Trophoblast cell (in vitro differentiated cells and primary cell): Measurements from ENCODE around the gene IDH3A.

Experiments
- DNase-seq, 2 donors: peaks; one replicate each; pipeline ENCODE4 v3.0.0-alpha.2; 2016
- H2AFZ ChIP-seq: 2 replicates; pipeline ENCODE4 v1.6.1; 2013; ENCODE audit warnings: low read length, moderate library complexity, mild to moderate bottlenecking; ENCODE audit not compliant: insufficient read depth, poor library complexity
- H2AK5ac ChIP-seq: 2 replicates; pipeline ENCODE4 v1.6.1; 2013; ENCODE audit warnings: mild to moderate bottlenecking, low read length
- H2BK120ac ChIP-seq: 2 replicates; pipeline ENCODE4 v1.6.1; 2013; ENCODE audit warnings: low read length, mild to moderate bottlenecking, moderate library complexity; ENCODE audit not compliant: insufficient read depth, poor library complexity
- H2BK12ac ChIP-seq: 2 replicates; pipeline ENCODE4 v1.6.1; 2013; ENCODE audit warnings: mild to moderate bottlenecking, low read length, moderate library complexity
- H2BK5ac ChIP-seq: 2 replicates; pipeline ENCODE4 v1.6.1; 2013; ENCODE audit warnings: low read length, low read depth, moderate library complexity, mild to moderate bottlenecking; ENCODE audit not compliant: poor library complexity
- H3K14ac ChIP-seq: 2 replicates; pipeline ENCODE4 v1.6.1; 2013; ENCODE audit warnings: mild to moderate bottlenecking, low read length
- H3K18ac ChIP-seq: 2 replicates; pipeline ENCODE4 v1.6.1; 2013; ENCODE audit warnings: mild to moderate bottlenecking, low read length
- H3K23ac ChIP-seq: 2 replicates; pipeline ENCODE4 v1.6.1; 2013; ENCODE audit warnings: low read length
- H3K27ac ChIP-seq: 2 replicates; pipeline ENCODE4 v1.5.1; 2013; ENCODE audit warnings: low read depth, mild to moderate bottlenecking, inconsistent platforms, low read length, moderate library complexity
- H3K27me3 ChIP-seq: 2 replicates; pipeline ENCODE4 v1.6.1; 2013; ENCODE audit warnings: inconsistent platforms, mild to moderate bottlenecking, low read length, moderate library complexity; ENCODE audit not compliant: insufficient read depth
- H3K36me3 ChIP-seq, 2 experiments: 1 replicate in 1 of 2; 2 replicates in 1 of 2; pipeline ENCODE4 v1.6.1; 2013; ENCODE audit warnings: low read length in 2 of 2, mild to moderate bottlenecking in 2 of 2, moderate library complexity in 1 of 2; ENCODE audit not compliant: insufficient read depth in 2 of 2, control insufficient read depth in 1 of 2
- H3K4ac ChIP-seq: 2 replicates; pipeline ENCODE4 v1.6.1; 2013; ENCODE audit warnings: low read depth, mild to moderate bottlenecking, low read length, moderate library complexity
- H3K4me1 ChIP-seq, 2 experiments: 1 replicate in 1 of 2; 2 replicates in 1 of 2; pipeline ENCODE4 v1.6.1; 2013; ENCODE audit warnings: low read length in 2 of 2, mild to moderate bottlenecking in 2 of 2, moderate library complexity in 1 of 2; ENCODE audit not compliant: insufficient read depth in 2 of 2, control insufficient read depth in 1 of 2
- H3K4me2 ChIP-seq: 2 replicates; pipeline ENCODE4 v1.6.1; 2013; ENCODE audit warnings: inconsistent platforms, mild to moderate bottlenecking, low read length, moderate library complexity
- H3K4me3 ChIP-seq: 2 replicates; pipeline ENCODE4 v1.5.1; 2013; ENCODE audit warnings: mild to moderate bottlenecking, low read depth, low read length, inconsistent platforms
- H3K79me1 ChIP-seq: one replicate; pipeline ENCODE4 v1.6.1; 2013; ENCODE audit warnings: low read length
- H3K79me2 ChIP-seq: 2 replicates; pipeline ENCODE4 v1.6.1; 2013; ENCODE audit warnings: low read length, mild to moderate bottlenecking; ENCODE audit not compliant: control insufficient read depth, insufficient read depth, poor library complexity
- H3K9ac ChIP-seq: 2 replicates; pipeline ENCODE4 v1.6.1; 2013; ENCODE audit warnings: mild to moderate bottlenecking, low read length
- H3K9me3 ChIP-seq: 2 replicates; pipeline ENCODE4 v1.6.1; 2013; ENCODE audit warnings: low read depth, mild to moderate bottlenecking, control low read depth, inconsistent platforms, low read length; ENCODE audit not compliant: insufficient read depth
- H4K12ac ChIP-seq: 2 replicates; pipeline ENCODE4 v1.6.1; 2013; ENCODE audit warnings: low read depth, mild to moderate bottlenecking, low read length, moderate library complexity
- H4K8ac ChIP-seq: 2 replicates; pipeline ENCODE4 v1.6.1; 2013; ENCODE audit warnings: low read depth, mild to moderate bottlenecking, low read length, moderate library complexity
- H4K91ac ChIP-seq: one replicate; pipeline ENCODE4 v1.6.1; 2013; ENCODE audit warnings: low read depth, mild to moderate bottlenecking, low read length, moderate library complexity
- WGBS: extraction: QIAGEN DNeasy Blood & Tissue Kit; methylation state at CpG from one replicate; pipeline ENCODE4 v1.1.7; 2013; ENCODE audit warnings: missing lambda C conversion rate; ENCODE audit not compliant: insufficient read length, insufficient coverage; ENCODE audit errors: extremely low coverage; 5-methylcytosine and 5-hydroxymethylcytosine counted together

The IDH3A gene

GRCh38 chr15:78129751-78130287 lies 19.3 kb upstream of the IDH3A start:
- H2BK5ac ChIP-seq: no peak overlapping the region
- no CpG with 5 or more reads among the region's 5 CpGs for WGBS
- H3K79me1 ChIP-seq: peaks cover 7% of the 10 kb centered on the region
- no peak overlapping the region for H3K14ac ChIP-seq
- peaks cover 8 to 15% of the 10 kb centered on the region in 2 experiments for H3K4me1 ChIP-seq
- no peak for DNase-seq
- no peak overlapping the region for H3K18ac ChIP-seq
- H3K9me3 ChIP-seq: no peaks in the 10 kb centered on the region
- no peak overlapping the region for H4K12ac ChIP-seq
- H3K4me2 ChIP-seq: no peak overlapping the region
- H4K91ac ChIP-seq: no peak overlapping the region
- H2BK120ac ChIP-seq: no peak overlapping the region
- H2AFZ ChIP-seq: no peak overlapping the region
- no peak overlapping the region for H3K23ac ChIP-seq
- H3K36me3 ChIP-seq: no peaks in the 10 kb centered on the region
- H3K27me3 ChIP-seq: no peaks in the 10 kb centered on the region
- peaks cover 4% of the 10 kb centered on the region for H3K79me2 ChIP-seq
- no peak overlapping the region for H2BK12ac ChIP-seq
- H4K8ac ChIP-seq: no peak overlapping the region
- no peak overlapping the region for H3K4me3 ChIP-seq
- H2AK5ac ChIP-seq: no peak overlapping the region
- H3K9ac ChIP-seq: no peak overlapping the region
- H3K27ac ChIP-seq: no peak overlapping the region
- no peak overlapping the region for H3K4ac ChIP-seq

- H2AFZ ChIP-seq: peak overlapping the region; percentile 79
- no peak overlapping the region for H3K18ac ChIP-seq
- H3K23ac ChIP-seq: no peak overlapping the region
- H3K4me1 ChIP-seq: peaks cover 8 to 15% of the 10 kb centered on the region in 2 experiments
- no peak overlapping the region for H3K9ac ChIP-seq
- H3K4ac ChIP-seq: no peak overlapping the region
- H2AK5ac ChIP-seq: no peak overlapping the region
- peak overlapping the region; percentile 34 for H3K14ac ChIP-seq
- peak overlapping the region; percentile 73 for H3K4me2 ChIP-seq
- no peak overlapping the region for H2BK5ac ChIP-seq
- DNase-seq: peak in 1 of 2 donors; percentile 6
- H3K9me3 ChIP-seq: no peaks in the 10 kb centered on the region
- H3K4me3 ChIP-seq: peak overlapping the region; percentile 82
- WGBS: no CpG with 5 or more reads among the region's 51 CpGs
- H3K27ac ChIP-seq: no peak overlapping the region
- H4K12ac ChIP-seq: peak overlapping the region; percentile 92
- peak overlapping the region; percentile 59 for H4K8ac ChIP-seq
- H2BK120ac ChIP-seq: peak overlapping the region; percentile 50
- no peaks in the 10 kb centered on the region for H3K36me3 ChIP-seq
- no peak overlapping the region for H2BK12ac ChIP-seq
- no peaks in the 10 kb centered on the region for H3K27me3 ChIP-seq
- peaks cover 4% of the 10 kb centered on the region for H3K79me2 ChIP-seq
- peaks cover 7% of the 10 kb centered on the region for H3K79me1 ChIP-seq
- peak overlapping the region; percentile 87 for H4K91ac ChIP-seq
Measured at GRCh38 chr15:78130466-78131294, 18.5 kb upstream of the IDH3A start.

- H2AK5ac ChIP-seq: peak within 1 kb of the TSS; percentile 51
- H3K79me2 ChIP-seq: peaks cover 4% of the 10 kb centered on the region
- peak within 1 kb of the TSS; percentile 95 for H3K18ac ChIP-seq
- H3K9me3 ChIP-seq: no peaks in the 10 kb centered on the region
- H3K79me1 ChIP-seq: peaks cover 7% of the 10 kb centered on the region
- H3K4ac ChIP-seq: peak within 1 kb of the TSS; percentile 75
- H4K12ac ChIP-seq: peak within 1 kb of the TSS; percentile 92
- H2BK12ac ChIP-seq: peak within 1 kb of the TSS; percentile 32
- H3K23ac ChIP-seq: no peak within 1 kb of the TSS
- H3K14ac ChIP-seq: peak within 1 kb of the TSS; percentile 98
- peaks cover 8 to 15% of the 10 kb centered on the region in 2 experiments for H3K4me1 ChIP-seq
- peak; percentile 60 to 76 for DNase-seq
- H2BK120ac ChIP-seq: peak within 1 kb of the TSS; percentile 92
- H2BK5ac ChIP-seq: peak within 1 kb of the TSS; percentile 74
- peak within 1 kb of the TSS; percentile 94 for H2AFZ ChIP-seq
- H3K4me3 ChIP-seq: peak within 1 kb of the TSS; percentile 82
- WGBS: no CpG with 5 or more reads among the region's 79 CpGs
- peak within 1 kb of the TSS; percentile 73 for H3K4me2 ChIP-seq
- no peaks in the 10 kb centered on the region for H3K36me3 ChIP-seq
- H3K27me3 ChIP-seq: no peaks in the 10 kb centered on the region
- peak within 1 kb of the TSS; percentile 95 for H4K8ac ChIP-seq
- peak within 1 kb of the TSS; percentile 95 for H4K91ac ChIP-seq
- peak within 1 kb of the TSS; percentile 28 for H3K27ac ChIP-seq
- H3K9ac ChIP-seq: peak within 1 kb of the TSS; percentile 93
Measured at GRCh38 chr15:78131295-78132061, 17.7 kb upstream of the IDH3A start, which contains the start of gene CIB2. Gene CIB2 (minus strand): TSS chr15:78131445. CDS start chr15:78131215, 230 bp downstream.

DNA sequence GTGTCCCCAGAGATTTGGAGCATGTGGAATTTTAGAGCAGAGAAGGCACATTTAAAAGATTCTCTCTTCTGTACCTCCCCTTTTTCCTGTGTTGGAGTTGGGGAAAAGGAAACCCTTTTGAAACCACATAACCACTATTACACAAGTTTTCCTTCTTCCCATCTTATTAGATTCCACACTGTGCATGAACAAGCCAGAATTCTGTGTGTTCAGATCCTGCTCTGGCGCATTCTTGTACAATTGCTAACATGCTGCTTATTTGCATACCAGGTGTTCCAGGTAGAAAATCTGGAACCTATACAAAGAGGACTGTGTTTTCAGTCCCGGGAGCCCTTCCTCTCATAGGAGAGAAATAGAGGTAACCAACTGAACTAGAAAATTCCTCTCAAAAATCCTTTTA lies 15.4 kb upstream of the IDH3A start:
- WGBS: no CpG with 5 or more reads among the region's 2 CpGs

More for the DNA sequence above, 15.4 kb upstream of the IDH3A start:
- Histone ChIP-seq H3K27me3 (no peaks in the 10 kb centered on the region), H3K4me1 (peaks cover 8 to 15% of the 10 kb centered on the region in 2 experiments), H4K12ac (no peak overlapping the region), H3K27ac (peak overlapping the region; percentile 49), H3K79me2 (peaks cover 4% of the 10 kb centered on the region), H3K36me3 (no peaks in the 10 kb centered on the region), H4K91ac (no peak overlapping the region), H3K9me3 (no peaks in the 10 kb centered on the region), H3K23ac (no peak overlapping the region), H2AFZ (no peak overlapping the region), H3K9ac (no peak overlapping the region), H4K8ac (no peak overlapping the region), H3K79me1 (peaks cover 7% of the 10 kb centered on the region), H3K4me3 (no peak overlapping the region), H3K18ac (no peak overlapping the region), H3K4ac (no peak overlapping the region), H2AK5ac (no peak overlapping the region), H2BK5ac (peak overlapping the region; percentile 19), H2BK120ac (peak overlapping the region; percentile 21), H3K4me2 (peak overlapping the region; percentile 23), H2BK12ac (peak overlapping the region; percentile 8), H3K14ac (no peak overlapping the region)
- DNase-seq: peak; percentile 96 to 97
